Measurements from ENCODE around the gene BDP1.
"Not testable (repeated sequence)": the region's sequence is repeated elsewhere in the genome, so short reads cannot be mapped to it uniquely, and the experiment has no call there.

Gene BDP1

DNA sequence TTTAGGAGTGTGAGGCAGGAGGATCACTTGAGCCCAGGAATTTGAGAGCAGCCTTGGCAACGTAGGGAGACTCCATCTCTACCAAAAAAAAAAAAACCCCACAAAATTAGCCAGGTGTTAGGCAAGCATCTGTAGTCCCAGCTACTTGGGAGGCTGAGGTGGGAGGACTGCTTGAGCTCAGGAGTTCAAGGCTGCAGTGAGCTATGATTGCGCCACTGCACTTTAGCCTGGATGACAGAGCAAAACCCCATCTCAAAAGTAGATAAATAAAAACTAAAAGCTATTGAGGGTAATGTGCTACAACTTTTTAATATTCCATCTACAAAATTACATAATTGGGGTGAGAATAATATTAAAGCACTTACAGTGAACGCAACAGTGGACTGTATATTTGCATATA is 5.9 kb downstream of the BDP1 start:
- no peak for DNase-seq

- DNase-seq: no peak
Measured at GRCh38 chr5:71471193-71471592, 15.7 kb downstream of the BDP1 start.

DNA sequence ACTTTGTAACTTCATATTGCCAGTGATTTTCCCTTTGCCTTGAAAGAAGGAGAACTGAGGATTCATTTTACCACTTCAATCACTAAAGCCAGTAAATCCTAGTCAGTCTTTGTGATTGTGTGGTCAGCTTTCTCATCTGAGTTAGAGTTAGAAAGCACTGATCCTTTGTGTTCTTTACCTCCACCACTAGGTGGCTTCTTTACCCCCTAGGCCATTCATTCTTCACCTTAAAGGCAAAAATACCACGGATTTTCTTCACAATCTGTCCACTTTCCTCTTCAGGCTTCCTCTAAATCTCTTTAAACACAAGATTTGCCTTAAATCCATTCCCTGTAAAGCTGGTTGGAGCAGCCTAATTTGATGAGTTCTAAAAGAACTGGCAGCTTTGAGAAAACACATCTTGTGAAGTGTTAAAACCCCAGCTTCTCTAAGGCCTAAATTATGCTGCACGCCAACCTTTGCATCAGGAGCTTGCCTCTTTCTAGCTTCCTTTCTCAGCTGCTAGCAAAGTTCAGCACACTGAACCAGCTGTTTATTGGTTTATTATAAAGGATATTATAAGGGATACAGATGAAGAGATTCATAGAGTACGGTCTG is 20.4 kb downstream of the BDP1 start:
- DNase-seq: no peak

DNA sequence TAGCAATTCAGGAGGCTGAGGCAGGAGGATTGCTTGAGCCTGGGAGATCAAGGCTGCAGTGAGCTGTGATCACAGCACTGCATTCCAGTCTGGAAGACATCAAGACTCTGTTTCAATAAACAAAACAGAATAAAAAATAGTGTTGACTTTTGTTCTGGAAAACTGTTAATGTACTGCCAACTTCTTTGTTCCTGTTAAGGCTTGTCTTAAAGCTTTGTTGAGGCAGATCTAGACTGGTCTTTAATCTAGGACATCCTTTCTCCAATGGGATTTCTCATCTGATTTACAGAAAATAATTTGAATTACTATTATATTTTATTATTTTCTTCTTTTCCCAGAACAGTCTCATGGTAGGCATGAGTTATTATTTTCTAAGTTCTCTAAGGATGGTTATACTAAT is 26.0 kb downstream of the BDP1 start:
- DNase-seq: no peak

- DNase-seq: peak; percentile 68
Measured at GRCh38 chr5:71482132-71482531, 26.7 kb downstream of the BDP1 start.

DNA sequence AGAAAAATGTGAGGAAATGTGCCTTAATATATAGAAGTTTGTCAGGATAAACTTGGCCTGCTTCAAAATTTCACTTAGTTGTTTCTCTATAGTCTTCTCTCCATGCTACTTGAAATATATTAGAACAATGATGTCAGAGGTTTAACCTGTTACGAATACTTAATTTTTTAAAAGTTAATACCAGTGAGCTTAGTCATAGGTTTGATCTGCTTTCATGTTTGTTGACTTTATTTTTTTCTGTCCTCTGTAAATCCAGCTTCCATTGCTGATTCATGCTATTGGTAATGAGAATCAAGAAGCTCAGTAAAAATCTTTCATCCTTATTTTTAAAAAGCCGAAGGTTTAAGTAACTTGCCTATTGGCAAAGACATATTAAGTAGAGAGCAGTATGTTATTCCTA is 27.9 kb downstream of the BDP1 start:
- DNase-seq: no peak

DNA sequence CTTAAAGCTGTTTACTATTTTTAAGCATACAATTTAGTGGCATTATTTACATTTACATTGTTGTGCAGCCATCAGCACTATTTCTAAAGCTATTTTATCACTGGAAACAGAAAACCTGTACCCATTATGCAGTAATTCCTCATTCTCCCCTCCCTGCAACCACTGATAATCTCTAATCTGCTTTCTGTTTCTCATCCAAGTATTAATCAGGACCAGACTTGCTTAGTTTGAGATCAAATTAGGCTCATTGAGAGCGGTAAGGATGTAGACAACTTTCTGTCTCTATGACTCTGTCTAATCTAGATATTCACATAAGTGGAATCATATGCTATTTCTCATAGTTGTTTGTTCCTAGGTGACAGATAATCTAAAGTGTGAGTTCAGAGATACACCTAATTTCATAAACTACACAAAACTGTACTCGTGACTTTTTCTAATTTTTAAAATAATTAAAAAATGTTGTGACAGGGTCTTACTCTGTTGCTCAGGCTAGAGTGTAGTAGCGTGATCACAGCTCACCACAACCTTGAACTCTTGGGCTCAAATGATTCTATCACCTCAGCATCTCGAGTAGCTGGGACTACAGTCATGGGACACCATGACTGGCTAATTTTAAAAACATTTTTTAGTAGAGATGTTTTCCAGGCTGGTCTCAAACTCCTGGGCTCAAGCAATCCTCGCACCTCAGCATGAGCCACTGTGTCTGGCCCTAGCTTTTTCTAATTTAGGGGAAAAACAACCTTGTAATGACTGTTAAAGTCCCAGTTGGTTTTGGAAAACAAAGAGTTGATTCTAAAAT is 37.6 kb downstream of the BDP1 start:
- no peak for DNase-seq

- not testable (repeated sequence) for DNase-seq
Measured at GRCh38 chr5:71494202-71494601, 38.8 kb downstream of the BDP1 start.

DNA sequence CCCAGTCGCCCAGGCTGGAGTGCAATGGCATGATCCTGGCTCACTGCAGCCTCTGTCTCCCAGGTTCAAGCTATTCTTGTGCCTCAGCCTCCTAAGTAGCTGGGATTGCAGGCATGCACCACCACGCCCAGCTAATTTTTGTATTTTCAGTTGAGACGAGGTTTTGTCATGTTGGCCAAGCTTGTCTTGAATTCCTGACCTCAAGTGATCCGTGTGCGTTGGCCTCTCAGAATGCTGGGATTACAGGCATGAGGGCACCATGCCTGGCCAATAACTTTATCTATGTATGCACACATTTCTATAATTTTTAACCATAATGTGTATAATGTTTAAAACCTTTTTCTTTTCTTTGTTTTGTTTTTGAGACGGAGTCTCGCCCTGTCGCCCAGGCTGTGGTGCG is 43.3 kb downstream of the BDP1 start:
- DNase-seq: not testable (repeated sequence)

DNA sequence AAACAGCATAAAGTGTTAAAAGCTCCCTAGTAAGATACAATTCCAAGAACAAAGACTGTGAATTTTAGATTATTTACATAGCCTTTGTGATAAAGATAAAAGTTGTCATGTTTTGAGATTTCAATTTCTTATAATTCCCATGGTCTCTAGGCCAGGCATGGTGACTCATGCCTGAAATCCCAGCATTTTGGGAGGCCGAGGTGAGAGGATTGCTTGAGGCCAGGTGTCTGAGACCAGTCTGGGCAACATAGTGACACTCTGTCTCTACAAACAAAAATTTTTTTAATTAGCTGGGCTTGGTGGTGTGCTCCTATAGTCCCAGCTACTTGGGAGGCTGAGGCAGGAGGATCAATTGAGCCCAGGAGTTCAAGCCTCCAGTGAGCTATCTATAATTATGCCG is 48.1 kb downstream of the BDP1 start:
- no peak for DNase-seq

DNA sequence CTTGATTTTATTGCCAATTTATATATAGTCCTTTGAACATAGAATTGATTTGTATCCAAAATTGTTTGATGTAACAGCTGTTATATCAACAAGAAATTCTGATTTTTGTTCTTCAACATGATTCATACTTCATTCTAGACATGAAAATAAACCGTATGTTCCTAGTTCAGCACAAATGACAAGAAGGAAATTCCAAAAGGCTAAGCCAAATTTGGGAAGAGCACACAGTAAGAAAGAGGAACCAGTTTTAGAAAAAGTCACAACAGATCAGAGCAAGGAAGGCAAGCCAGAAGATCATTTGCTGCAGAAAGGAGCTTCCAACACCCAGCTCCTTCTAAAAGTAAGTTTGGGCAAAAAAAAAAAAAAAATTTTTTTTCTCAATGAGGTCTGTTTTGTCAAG is 66.7 kb downstream of the BDP1 start:
- no peak for DNase-seq

GRCh38 chr5:71525611-71526010 is 70.2 kb downstream of the BDP1 start:
- DNase-seq: not testable (repeated sequence)

GRCh38 chr5:71528206-71528605 is 72.8 kb downstream of the BDP1 start:
- no peak for DNase-seq

GRCh38 chr5:71529682-71530081 is 74.2 kb downstream of the BDP1 start:
- DNase-seq: no peak

DNA sequence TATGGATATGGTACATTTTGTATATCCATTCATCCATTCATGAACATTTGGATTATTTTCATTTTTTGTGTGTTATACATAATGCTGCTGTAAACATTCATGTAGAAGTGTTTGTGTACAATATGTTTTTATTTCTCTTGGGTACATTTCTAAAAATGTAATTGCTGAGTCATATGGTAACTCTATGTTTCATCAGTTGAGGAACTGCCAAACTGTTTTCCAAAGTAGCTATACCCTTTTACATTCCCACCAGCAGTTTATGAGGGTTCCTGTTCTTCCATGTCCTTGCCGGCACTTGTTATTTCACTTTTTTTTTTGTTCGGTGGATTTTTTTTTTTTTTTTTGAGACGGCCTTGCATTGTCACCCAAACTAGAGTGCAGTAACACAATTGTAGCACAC is 77.7 kb downstream of the BDP1 start:
- DNase-seq: no peak

- DNase-seq: no peak
Measured at GRCh38 chr5:71533615-71534014, 78.2 kb downstream of the BDP1 start.

- no peak for DNase-seq
Measured at GRCh38 chr5:71537687-71538086, 82.2 kb downstream of the BDP1 start.

DNA sequence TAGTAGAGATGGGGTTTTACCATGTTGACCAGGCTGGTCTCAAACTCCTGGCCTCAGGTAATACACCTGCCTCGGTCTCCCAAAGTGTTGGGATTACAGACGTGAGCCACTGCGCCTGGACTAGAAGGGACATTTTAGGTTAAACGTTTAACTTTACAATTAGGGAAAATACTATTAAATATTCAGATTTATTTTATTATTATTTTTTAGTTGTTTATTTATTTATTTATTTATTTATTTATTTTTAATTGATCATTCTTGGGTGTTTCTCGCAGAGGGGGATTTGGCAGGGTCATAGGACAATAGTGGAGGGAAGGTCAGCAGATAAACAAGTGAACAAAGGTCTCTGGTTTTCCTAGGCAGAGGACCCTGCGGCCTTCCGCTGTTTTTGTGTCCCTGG is 95.4 kb downstream of the BDP1 start:
- DNase-seq: not testable (repeated sequence)

GRCh38 chr5:71551582-71551981 is 96.1 kb downstream of the BDP1 start:
- DNase-seq: not testable (repeated sequence)

DNA sequence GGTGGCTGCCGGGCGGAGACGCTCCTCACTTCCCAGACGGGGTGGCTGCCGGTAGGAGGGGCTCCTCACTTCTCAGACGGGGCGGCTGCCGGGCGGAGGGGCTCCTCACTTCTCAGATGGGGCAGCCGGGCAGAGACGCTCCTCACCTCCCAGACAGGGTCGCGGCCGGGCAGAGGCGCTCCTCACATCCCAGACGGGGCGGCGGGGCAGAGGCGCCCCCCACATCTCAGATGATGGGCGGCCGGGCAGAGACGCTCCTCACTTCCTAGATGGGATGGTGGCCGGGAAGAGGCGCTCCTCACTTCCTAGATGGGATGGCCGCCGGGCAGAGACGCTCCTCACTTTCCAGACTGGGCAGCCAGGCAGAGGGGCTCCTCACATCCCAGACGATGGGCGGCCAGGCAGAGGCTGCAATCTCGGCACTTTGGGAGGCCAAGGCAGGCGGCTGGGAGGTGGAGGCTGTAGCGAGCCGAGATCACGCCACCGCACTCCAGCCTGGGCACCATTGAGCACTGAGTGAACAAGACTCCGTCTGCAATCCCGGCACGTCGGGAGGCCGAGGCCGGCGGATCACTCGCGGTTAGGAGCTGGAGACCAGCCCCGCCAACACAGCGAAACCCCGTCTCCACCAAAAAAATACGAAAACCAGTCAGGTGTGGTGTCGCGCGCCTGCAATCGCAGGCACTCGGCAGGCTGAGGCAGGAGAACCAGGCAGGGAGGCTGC is 96.7 kb downstream of the BDP1 start:
- DNase-seq: not testable (repeated sequence)

GRCh38 chr5:71563161-71563560 is 107.7 kb downstream of the BDP1 start:
- DNase-seq: no peak

DNA sequence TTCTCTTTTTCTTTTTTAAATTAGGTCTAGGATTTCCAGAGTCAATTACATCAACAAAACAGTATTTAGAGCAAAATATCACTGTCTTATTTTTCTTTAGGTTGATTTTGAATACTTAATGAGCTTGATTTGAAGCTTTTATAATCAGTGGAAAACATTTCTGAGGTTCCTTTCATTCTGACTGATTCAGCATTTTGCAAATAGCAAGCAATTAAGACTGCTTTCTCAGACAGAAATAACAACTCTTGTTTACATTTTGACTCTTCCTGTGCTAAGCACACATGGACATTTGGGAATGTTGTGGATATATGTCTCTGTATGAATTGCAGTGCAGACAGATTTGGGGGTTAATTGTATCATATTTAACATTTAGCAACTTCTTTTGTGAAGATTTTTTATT is 109.4 kb downstream of the BDP1 start:
- no peak for DNase-seq

GRCh38 chr5:71569748-71570509 is 114.5 kb downstream of the BDP1 start:
- no peak for DNase-seq
